Measurements from ENCODE around the gene PCDHGB7.

PCDHGB7 gene

DNA sequence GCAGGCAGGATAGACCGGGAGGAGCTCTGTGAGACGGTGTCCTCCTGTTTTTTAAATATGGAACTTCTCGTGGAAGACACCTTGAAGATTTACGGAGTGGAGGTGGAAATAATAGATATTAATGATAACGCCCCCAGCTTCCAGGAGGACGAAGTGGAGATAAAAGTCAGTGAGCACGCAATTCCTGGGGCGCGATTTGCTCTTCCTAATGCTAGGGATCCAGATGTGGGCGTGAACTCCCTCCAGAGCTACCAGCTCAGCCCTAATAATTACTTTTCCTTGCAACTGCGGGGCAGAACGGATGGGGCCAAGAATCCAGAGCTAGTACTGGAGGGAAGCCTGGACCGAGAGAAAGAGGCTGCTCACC lies 4.0 kb downstream of the PCDHGB7 start:
- TF ChIP-seq TOX (CRISPR knock-in tag; IDR thresholded peaks at IDR 0.05; ENCODE audit: borderline replicate concordance) = no peak
- no peak for TF ChIP-seq ESRRG (CRISPR knock-in tag; IDR thresholded peaks at IDR 0.05)
- TF ChIP-seq, protein P1, sequence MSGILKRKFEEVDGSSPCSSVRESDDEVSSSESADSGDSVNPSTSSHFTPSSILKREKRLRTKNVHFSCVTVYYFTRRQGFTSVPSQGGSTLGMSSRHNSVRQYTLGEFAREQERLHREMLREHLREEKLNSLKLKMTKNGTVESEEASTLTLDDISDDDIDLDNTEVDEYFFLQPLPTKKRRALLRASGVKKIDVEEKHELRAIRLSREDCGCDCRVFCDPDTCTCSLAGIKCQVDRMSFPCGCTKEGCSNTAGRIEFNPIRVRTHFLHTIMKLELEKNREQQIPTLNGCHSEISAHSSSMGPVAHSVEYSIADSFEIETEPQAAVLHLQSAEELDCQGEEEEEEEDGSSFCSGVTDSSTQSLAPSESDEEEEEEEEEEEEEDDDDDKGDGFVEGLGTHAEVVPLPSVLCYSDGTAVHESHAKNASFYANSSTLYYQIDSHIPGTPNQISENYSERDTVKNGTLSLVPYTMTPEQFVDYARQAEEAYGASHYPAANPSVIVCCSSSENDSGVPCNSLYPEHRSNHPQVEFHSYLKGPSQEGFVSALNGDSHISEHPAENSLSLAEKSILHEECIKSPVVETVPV (CRISPR knock-in tag; IDR thresholded peaks at IDR 0.05) = no peak
- no peak for TF ChIP-seq SNAI2 (CRISPR knock-in tag; IDR thresholded peaks at IDR 0.05)
- TF ChIP-seq, protein P2, sequence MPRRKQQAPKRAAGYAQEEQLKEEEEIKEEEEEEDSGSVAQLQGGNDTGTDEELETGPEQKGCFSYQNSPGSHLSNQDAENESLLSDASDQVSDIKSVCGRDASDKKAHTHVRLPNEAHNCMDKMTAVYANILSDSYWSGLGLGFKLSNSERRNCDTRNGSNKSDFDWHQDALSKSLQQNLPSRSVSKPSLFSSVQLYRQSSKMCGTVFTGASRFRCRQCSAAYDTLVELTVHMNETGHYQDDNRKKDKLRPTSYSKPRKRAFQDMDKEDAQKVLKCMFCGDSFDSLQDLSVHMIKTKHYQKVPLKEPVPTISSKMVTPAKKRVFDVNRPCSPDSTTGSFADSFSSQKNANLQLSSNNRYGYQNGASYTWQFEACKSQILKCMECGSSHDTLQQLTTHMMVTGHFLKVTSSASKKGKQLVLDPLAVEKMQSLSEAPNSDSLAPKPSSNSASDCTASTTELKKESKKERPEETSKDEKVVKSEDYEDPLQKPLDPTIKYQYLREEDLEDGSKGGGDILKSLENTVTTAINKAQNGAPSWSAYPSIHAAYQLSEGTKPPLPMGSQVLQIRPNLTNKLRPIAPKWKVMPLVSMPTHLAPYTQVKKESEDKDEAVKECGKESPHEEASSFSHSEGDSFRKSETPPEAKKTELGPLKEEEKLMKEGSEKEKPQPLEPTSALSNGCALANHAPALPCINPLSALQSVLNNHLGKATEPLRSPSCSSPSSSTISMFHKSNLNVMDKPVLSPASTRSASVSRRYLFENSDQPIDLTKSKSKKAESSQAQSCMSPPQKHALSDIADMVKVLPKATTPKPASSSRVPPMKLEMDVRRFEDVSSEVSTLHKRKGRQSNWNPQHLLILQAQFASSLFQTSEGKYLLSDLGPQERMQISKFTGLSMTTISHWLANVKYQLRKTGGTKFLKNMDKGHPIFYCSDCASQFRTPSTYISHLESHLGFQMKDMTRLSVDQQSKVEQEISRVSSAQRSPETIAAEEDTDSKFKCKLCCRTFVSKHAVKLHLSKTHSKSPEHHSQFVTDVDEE (CRISPR knock-in tag; IDR thresholded peaks at IDR 0.05) = no peak
- TF ChIP-seq PPARA (CRISPR knock-in tag; IDR thresholded peaks at IDR 0.05; ENCODE audit: borderline replicate concordance) = no peak
- TF ChIP-seq ZNF70 (CRISPR knock-in tag; IDR thresholded peaks at IDR 0.05) = no peak
- no peak for TF ChIP-seq ZC3H10 (CRISPR knock-in tag; IDR thresholded peaks at IDR 0.05)
- no peak for TF ChIP-seq GLIS3 (CRISPR knock-in tag; IDR thresholded peaks at IDR 0.05)
- TF ChIP-seq ISL1 (CRISPR knock-in tag; IDR thresholded peaks at IDR 0.05) = no peak
- no peak for ATAC-seq

DNA sequence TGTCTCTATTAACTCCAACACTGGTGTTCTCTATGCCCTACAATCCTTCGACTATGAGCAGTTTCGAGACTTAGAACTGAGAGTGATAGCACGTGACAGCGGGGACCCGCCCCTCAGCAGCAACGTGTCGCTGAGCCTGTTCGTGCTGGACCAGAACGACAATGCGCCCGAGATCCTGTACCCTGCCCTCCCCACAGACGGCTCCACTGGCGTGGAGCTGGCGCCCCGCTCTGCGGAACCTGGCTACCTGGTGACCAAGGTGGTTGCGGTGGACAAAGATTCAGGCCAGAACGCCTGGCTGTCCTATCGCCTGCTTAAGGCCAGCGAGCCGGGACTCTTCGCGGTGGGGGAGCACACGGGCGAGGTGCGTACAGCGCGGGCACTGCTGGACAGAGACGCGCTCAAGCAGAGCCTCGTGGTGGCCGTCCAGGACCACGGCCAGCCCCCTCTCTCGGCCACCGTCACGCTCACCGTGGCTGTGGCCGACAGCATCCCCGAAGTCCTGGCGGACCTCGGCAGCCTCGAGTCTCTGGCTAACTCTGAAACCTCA lies 5.3 kb downstream of the PCDHGB7 start:
- no peak for TF ChIP-seq ZNF565 (CRISPR knock-in tag; conservative IDR thresholded peaks at IDR 0.05; ENCODE audit: low read depth)
- TF ChIP-seq, protein P2 (CRISPR knock-in tag; IDR thresholded peaks at IDR 0.05) = no peak
- TF ChIP-seq ZC3H10 (CRISPR knock-in tag; IDR thresholded peaks at IDR 0.05) = no peak
- no peak for TF ChIP-seq TOX (CRISPR knock-in tag; IDR thresholded peaks at IDR 0.05; ENCODE audit: borderline replicate concordance)
- TF ChIP-seq OSR1 (CRISPR knock-in tag; IDR thresholded peaks at IDR 0.05) = no peak
- TF ChIP-seq, protein P3, sequence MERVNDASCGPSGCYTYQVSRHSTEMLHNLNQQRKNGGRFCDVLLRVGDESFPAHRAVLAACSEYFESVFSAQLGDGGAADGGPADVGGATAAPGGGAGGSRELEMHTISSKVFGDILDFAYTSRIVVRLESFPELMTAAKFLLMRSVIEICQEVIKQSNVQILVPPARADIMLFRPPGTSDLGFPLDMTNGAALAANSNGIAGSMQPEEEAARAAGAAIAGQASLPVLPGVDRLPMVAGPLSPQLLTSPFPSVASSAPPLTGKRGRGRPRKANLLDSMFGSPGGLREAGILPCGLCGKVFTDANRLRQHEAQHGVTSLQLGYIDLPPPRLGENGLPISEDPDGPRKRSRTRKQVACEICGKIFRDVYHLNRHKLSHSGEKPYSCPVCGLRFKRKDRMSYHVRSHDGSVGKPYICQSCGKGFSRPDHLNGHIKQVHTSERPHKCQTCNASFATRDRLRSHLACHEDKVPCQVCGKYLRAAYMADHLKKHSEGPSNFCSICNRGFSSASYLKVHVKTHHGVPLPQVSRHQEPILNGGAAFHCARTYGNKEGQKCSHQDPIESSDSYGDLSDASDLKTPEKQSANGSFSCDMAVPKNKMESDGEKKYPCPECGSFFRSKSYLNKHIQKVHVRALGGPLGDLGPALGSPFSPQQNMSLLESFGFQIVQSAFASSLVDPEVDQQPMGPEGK (CRISPR knock-in tag; IDR thresholded peaks at IDR 0.05; ENCODE audit: borderline replicate concordance) = no peak
- no peak for TF ChIP-seq ZNF70 (CRISPR knock-in tag; IDR thresholded peaks at IDR 0.05)
- TF ChIP-seq CSDC2 (CRISPR knock-in tag; IDR thresholded peaks at IDR 0.05) = no peak
- ATAC-seq = no peak

DNA sequence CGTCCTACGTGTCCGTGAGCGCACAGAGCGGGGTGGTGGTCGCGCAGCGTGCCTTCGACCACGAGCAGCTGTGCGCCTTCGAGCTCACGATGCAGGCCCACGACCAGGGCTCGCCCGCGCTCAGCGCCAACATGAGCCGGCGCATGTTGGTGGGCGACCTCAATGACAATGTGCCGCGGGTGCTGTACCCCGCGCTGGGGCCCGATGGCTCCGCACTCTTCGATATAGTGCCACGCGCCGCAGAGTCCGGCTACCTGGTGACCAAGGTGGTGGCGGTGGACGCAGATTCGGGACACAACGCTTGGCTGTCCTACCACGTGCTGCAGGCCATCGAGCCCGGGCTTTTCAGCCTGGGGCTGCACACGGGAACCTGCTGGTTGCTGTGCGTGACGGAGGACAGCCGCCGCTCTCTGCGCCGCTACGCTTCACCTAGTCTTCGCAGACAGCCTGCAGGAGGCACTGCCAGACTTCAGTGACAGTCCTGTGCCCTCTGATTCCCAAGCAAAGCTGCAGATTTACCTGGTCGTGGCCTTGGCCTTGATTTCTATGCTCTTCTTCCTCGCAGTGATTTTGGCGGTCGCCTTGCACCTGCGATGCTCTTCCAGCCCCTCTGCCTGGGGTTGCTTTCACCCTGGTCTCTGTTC lies 10.4 kb downstream of the PCDHGB7 start:
- ATAC-seq = no peak
- TF ChIP-seq ZNF70 (CRISPR knock-in tag; IDR thresholded peaks at IDR 0.05) = no peak
- no peak for TF ChIP-seq ISL1 (CRISPR knock-in tag; IDR thresholded peaks at IDR 0.05)
- no peak for TF ChIP-seq RARB (CRISPR knock-in tag; IDR thresholded peaks at IDR 0.05)
- TF ChIP-seq ZFP30 (CRISPR knock-in tag; IDR thresholded peaks at IDR 0.05) = no peak
- TF ChIP-seq PPARA (CRISPR knock-in tag; IDR thresholded peaks at IDR 0.05; ENCODE audit: borderline replicate concordance) = no peak
- no peak for TF ChIP-seq ZC3H10 (CRISPR knock-in tag; IDR thresholded peaks at IDR 0.05)
- TF ChIP-seq, protein P1 (CRISPR knock-in tag; IDR thresholded peaks at IDR 0.05) = no peak
- no peak for TF ChIP-seq GLIS3 (CRISPR knock-in tag; IDR thresholded peaks at IDR 0.05)
